Ishikawa (cell line): ENCODE data around the gene VSTM2B.

Experiments
- CEBPB ChIP-seq: IDR thresholded peaks from 2 replicates; pipeline ENCODE4 v1.6.1; 2012
- CREB1 ChIP-seq: IDR thresholded peaks from 2 replicates; pipeline ENCODE4 v1.6.1; 2012; ENCODE audit warnings: low read depth
- EP300 ChIP-seq: IDR thresholded peaks from 2 replicates; pipeline ENCODE4 v1.6.1; 2012; ENCODE audit warnings: borderline replicate concordance
- MAX ChIP-seq: IDR thresholded peaks from 2 replicates; pipeline ENCODE4 v1.6.1; 2012
- RAD21 ChIP-seq: IDR thresholded peaks from 2 replicates; pipeline ENCODE4 v1.6.1; 2012; ENCODE audit warnings: low read depth
- TCF12 ChIP-seq: IDR thresholded peaks from 2 replicates; pipeline ENCODE4 v1.6.1; 2012; ENCODE audit warnings: low read depth
- TEAD4 ChIP-seq: IDR thresholded peaks from 2 replicates; pipeline ENCODE4 v1.6.1; 2012
- YY1 ChIP-seq: IDR thresholded peaks from 2 replicates; pipeline ENCODE4 v1.6.1; 2012; ENCODE audit warnings: low read depth
- TF ChIP-seq, protein P1 (sequence below): IDR thresholded peaks from 2 replicates; pipeline ENCODE4 v1.6.1; 2012; ENCODE audit warnings: low read depth, mild to moderate bottlenecking

DNA sequence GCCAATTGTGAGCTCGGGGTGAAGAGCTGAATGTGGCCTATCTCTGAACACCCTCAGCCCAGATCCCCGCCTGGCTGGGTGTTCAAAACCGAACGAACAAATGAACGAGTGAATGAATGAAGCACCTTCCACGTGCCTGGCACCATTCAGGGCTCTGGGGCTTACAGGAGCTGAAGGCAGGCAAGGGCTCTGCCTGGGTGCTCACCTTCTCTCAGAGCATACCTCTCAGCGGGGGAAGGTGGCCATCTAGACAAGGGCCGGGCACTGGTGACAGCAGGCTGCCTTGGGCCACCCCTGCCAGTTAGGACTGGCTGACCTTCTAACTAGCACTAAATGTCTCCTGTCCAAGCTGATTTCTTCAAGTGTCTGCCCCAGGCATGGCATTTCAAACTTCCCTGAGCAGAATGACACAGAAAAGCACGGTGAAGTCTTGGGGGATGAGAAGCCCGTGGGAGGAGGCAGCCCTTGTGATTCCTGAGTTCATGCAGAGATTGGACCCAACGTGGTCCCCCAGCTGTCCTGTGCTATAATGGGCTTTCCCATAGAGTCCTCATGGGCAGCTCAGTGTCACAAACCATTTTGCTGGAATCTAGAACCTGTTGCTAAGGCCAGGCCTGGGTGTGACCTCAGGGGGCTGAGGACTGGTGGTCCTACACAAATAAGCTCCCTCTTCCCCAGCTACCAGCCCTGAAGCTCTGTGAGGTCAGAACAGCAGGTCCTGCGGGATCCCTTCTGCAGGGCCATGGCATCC, 27.9 kb upstream of the VSTM2B start:
- TF ChIP-seq EP300 = no peak
- no peak for TF ChIP-seq RAD21
- no peak for TF ChIP-seq TCF12
- no peak for TF ChIP-seq CEBPB
- no peak for TF ChIP-seq CREB1
- TF ChIP-seq MAX = no peak
- no peak for TF ChIP-seq YY1
- TF ChIP-seq TEAD4 = no peak
- TF ChIP-seq, protein P1, sequence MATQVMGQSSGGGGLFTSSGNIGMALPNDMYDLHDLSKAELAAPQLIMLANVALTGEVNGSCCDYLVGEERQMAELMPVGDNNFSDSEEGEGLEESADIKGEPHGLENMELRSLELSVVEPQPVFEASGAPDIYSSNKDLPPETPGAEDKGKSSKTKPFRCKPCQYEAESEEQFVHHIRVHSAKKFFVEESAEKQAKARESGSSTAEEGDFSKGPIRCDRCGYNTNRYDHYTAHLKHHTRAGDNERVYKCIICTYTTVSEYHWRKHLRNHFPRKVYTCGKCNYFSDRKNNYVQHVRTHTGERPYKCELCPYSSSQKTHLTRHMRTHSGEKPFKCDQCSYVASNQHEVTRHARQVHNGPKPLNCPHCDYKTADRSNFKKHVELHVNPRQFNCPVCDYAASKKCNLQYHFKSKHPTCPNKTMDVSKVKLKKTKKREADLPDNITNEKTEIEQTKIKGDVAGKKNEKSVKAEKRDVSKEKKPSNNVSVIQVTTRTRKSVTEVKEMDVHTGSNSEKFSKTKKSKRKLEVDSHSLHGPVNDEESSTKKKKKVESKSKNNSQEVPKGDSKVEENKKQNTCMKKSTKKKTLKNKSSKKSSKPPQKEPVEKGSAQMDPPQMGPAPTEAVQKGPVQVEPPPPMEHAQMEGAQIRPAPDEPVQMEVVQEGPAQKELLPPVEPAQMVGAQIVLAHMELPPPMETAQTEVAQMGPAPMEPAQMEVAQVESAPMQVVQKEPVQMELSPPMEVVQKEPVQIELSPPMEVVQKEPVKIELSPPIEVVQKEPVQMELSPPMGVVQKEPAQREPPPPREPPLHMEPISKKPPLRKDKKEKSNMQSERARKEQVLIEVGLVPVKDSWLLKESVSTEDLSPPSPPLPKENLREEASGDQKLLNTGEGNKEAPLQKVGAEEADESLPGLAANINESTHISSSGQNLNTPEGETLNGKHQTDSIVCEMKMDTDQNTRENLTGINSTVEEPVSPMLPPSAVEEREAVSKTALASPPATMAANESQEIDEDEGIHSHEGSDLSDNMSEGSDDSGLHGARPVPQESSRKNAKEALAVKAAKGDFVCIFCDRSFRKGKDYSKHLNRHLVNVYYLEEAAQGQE = no peak
